HepG2 (cell line): ENCODE results near the gene MVP. TPM values are rescaled to one million over a fixed set of nuclear protein-coding genes. Genes with fewer than 3 reads are reported as not detected.

Experiments used
- ATM ChIP-seq: fragments of 450-650 bp; IDR thresholded peaks from 2 replicates; pipeline ENCODE4 v1.7.1; 2017; ENCODE audit warnings: mild to moderate bottlenecking, borderline replicate concordance
- MLLT10 ChIP-seq: sonication (generic); formaldehyde crosslinking; IDR thresholded peaks from 2 replicates; pipeline ENCODE4 v1.4.0; 2020; ENCODE audit warnings: missing genetic modification reagents
- NFAT5 ChIP-seq: sonication (generic); formaldehyde crosslinking; IDR thresholded peaks from 2 replicates; pipeline ENCODE4 v1.4.0; 2020; ENCODE audit warnings: missing genetic modification reagents
- RBM22 ChIP-seq: fragments of 200-400 bp; formaldehyde crosslinking; optimal IDR thresholded peaks from 2 replicates; pipeline ENCODE3; 2017; ENCODE audit warnings: mild to moderate bottlenecking, low read length, moderate library complexity
- RFX3 ChIP-seq: IDR thresholded peaks from 2 replicates; pipeline ENCODE4 v1.6.1; 2016; ENCODE audit warnings: missing biosample characterization, missing genetic modification reagents
- ZNF382 ChIP-seq: sonication (generic); formaldehyde crosslinking; IDR thresholded peaks from 2 replicates; pipeline ENCODE4 v1.5.0; 2020; ENCODE audit warnings: missing genetic modification reagents, mild to moderate bottlenecking, borderline replicate concordance
- ZNF704 ChIP-seq: sonication (generic); formaldehyde crosslinking; IDR thresholded peaks from 2 replicates; pipeline ENCODE4 v1.8.1; 2023; ENCODE audit warnings: mild to moderate bottlenecking, inconsistent platforms, moderate library complexity, missing genetic modification reagents, borderline replicate concordance
- ZNF761 ChIP-seq: sonication (generic); formaldehyde crosslinking; conservative IDR thresholded peaks from 2 replicates; pipeline ENCODE4 v1.4.0; 2020; ENCODE audit warnings: mild to moderate bottlenecking, missing genetic modification reagents
- polyA plus RNA-seq, 8 experiments: library from polyadenylated mRNA; depleted of rRNA in 3 of 8; stranded (reverse) in 7 of 8; unstranded in 1 of 8; fragments of >200 nt; fragmentation: Illumina TruSeq in 4 of 8; extraction: Trizol in 4 of 8; gene quantifications; 2 replicates each; pipeline versions ENCODE4 v1.2.1 to v1.2.3, GENCODE V29; 2011 to 2016; ENCODE audit warnings: low read depth in 4 of 8, missing spikeins in 1 of 8, mixed read lengths in 1 of 8; ENCODE audit not compliant: insufficient read depth in 1 of 8
- total RNA-seq, 5 experiments: library from RNA; depleted of rRNA; stranded (reverse); fragments of >200 nt; fragmentation: Illumina TruSeq; extraction: Trizol; gene quantifications; 2 replicates each; pipeline ENCODE4 v1.2.3, GENCODE V29; 2016; ENCODE audit warnings: low read depth in 1 of 5
- TF ChIP-seq, protein P1 (sequence below): sonication (generic); formaldehyde crosslinking; conservative IDR thresholded peaks from 2 replicates; pipeline ENCODE4 v1.8.0; 2022; ENCODE audit warnings: missing genetic modification reagents
- TF ChIP-seq, protein P2 (sequence below): sonication (generic); formaldehyde crosslinking; IDR thresholded peaks from 2 replicates; pipeline ENCODE4 v1.5.1; 2020; ENCODE audit warnings: missing genetic modification reagents, mild to moderate bottlenecking, borderline replicate concordance
- TF ChIP-seq, protein P3 (sequence below): IDR thresholded peaks from 2 replicates; pipeline ENCODE4 v1.6.1; 2016; ENCODE audit warnings: mild to moderate bottlenecking
- TF ChIP-seq, protein P4 (sequence below): sonication (generic); formaldehyde crosslinking; IDR thresholded peaks from 2 replicates; pipeline ENCODE4 v1.5.0; 2020; ENCODE audit warnings: mild to moderate bottlenecking, low read depth, missing genetic modification reagents, borderline replicate concordance

MVP gene
- total and polyA plus RNA-seq, 2 of the 13 experiments (the other 11 are each of a cell fraction or from before 2014, with no cell fraction given), result 22.9 to 43.5 TPM

- TF ChIP-seq ZNF704 (CRISPR knock-in tag), result no peak
- no peak for TF ChIP-seq MLLT10 (CRISPR knock-in tag)
- TF ChIP-seq ZNF382, result no peak
- TF ChIP-seq, protein P1, sequence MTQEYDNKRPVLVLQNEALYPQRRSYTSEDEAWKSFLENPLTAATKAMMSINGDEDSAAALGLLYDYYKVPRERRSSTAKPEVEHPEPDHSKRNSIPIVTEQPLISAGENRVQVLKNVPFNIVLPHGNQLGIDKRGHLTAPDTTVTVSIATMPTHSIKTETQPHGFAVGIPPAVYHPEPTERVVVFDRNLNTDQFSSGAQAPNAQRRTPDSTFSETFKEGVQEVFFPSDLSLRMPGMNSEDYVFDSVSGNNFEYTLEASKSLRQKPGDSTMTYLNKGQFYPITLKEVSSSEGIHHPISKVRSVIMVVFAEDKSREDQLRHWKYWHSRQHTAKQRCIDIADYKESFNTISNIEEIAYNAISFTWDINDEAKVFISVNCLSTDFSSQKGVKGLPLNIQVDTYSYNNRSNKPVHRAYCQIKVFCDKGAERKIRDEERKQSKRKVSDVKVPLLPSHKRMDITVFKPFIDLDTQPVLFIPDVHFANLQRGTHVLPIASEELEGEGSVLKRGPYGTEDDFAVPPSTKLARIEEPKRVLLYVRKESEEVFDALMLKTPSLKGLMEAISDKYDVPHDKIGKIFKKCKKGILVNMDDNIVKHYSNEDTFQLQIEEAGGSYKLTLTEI (CRISPR knock-in tag), result no peak
- no peak for TF ChIP-seq NFAT5 (CRISPR knock-in tag)
- no peak; the same call in 1 of the 2 replicates for TF ChIP-seq ZNF761 (CRISPR knock-in tag)
- TF ChIP-seq, protein P2, sequence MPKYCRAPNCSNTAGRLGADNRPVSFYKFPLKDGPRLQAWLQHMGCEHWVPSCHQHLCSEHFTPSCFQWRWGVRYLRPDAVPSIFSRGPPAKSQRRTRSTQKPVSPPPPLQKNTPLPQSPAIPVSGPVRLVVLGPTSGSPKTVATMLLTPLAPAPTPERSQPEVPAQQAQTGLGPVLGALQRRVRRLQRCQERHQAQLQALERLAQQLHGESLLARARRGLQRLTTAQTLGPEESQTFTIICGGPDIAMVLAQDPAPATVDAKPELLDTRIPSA (CRISPR knock-in tag), result no peak
- TF ChIP-seq, protein P3, sequence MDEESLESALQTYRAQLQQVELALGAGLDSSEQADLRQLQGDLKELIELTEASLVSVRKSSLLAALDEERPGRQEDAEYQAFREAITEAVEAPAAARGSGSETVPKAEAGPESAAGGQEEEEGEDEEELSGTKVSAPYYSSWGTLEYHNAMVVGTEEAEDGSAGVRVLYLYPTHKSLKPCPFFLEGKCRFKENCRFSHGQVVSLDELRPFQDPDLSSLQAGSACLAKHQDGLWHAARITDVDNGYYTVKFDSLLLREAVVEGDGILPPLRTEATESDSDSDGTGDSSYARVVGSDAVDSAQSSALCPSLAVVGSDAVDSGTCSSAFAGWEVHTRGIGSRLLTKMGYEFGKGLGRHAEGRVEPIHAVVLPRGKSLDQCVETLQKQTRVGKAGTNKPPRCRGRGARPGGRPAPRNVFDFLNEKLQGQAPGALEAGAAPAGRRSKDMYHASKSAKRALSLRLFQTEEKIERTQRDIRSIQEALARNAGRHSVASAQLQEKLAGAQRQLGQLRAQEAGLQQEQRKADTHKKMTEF (CRISPR knock-in tag), result peak; percentile 45; the same call in 1 of the 2 replicates
- TF ChIP-seq RFX3 (CRISPR knock-in tag), result no peak
- TF ChIP-seq, protein P4, sequence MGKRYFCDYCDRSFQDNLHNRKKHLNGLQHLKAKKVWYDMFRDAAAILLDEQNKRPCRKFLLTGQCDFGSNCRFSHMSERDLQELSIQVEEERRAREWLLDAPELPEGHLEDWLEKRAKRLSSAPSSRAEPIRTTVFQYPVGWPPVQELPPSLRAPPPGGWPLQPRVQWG (CRISPR knock-in tag), result no peak
- no peak for TF ChIP-seq ATM
- TF ChIP-seq RBM22, result no peak
Measured at GRCh38 chr16:29848420-29849297, 28.4 kb downstream of the MVP start (continued).
